GM10248 (cell line): ENCODE data around the gene MPI.
"Not testable (repeated sequence)": the region's sequence is repeated elsewhere in the genome, so short reads cannot be mapped to it uniquely, and the experiment has no call there.

ENCODE experiments used
- CTCF ChIA-PET: fragments of 300-600 bp; sonication (Branson Sonifier 250); formaldehyde crosslinking; extraction: SDS; loops from one replicate; lab custom pipeline; 2021; ENCODE audit warnings: antibody characterized with exemption; lab: Yijun Ruan, JAX
- POLR2A ChIA-PET: fragments of 350-650 bp; sonication (Branson Sonifier 250); formaldehyde crosslinking; extraction: SDS; loops from one replicate; lab custom pipeline; 2020; ENCODE audit warnings: antibody characterized with exemption; lab: Yijun Ruan, JAX
- DNase-seq: peaks from one replicate; pipeline ENCODE4 v3.0.0; 2012; ENCODE audit errors: extremely low spot score
- TF ChIP-seq, protein P1 (sequence below): IDR thresholded peaks from 2 replicates; pipeline ENCODE4 v1.5.1; 2012; ENCODE audit warnings: mild to moderate bottlenecking, low read depth; ENCODE audit errors: extremely low read depth, missing control alignments, control extremely low read depth

MPI gene

DNA sequence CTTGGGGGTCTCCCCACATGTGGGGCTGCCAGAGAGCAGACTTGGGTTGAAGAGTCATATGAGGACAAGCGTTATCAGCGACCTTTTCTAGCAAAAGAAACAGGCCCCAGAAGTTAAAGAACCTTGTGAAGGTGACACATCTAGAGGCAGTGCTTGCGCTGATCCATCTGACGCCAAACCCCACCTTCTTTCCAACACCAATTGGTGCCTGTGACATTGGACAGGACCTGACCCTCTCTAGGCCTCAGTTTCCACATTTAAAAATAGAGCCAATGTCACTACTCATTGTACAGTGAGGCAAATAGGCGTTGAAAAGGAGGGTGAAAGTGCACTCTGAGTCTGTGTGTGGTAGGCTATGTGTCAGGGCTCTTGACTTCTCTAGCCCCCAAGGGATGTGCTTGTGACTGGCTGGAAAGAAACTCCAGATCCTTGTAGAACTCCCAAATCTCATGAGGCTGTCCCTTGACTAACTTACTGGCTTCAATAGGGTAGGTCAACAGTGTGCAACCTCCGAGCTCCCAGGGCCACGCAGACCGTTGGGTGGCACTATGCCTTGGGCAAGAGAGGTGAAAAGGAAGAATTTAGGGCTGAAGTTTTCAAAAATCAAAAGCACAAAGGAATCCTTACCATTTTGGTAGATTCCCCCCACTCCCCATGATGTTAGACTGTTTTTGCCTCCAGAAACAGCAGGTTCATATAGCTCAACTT lies 17.5 kb downstream of the MPI start:
- POLR2A ChIA-PET: interaction anchor here (0.6 to 0.7 kb wide), 3 partner anchors 11 to 126 kb away, joined by 3 to 10 read pairs (median 5); no protein-coding TSS in a partner anchor
- no peak for DNase-seq

GRCh38 chr15:74908635-74909034 lies 18.8 kb downstream of the MPI start:
- TF ChIP-seq, protein P1, sequence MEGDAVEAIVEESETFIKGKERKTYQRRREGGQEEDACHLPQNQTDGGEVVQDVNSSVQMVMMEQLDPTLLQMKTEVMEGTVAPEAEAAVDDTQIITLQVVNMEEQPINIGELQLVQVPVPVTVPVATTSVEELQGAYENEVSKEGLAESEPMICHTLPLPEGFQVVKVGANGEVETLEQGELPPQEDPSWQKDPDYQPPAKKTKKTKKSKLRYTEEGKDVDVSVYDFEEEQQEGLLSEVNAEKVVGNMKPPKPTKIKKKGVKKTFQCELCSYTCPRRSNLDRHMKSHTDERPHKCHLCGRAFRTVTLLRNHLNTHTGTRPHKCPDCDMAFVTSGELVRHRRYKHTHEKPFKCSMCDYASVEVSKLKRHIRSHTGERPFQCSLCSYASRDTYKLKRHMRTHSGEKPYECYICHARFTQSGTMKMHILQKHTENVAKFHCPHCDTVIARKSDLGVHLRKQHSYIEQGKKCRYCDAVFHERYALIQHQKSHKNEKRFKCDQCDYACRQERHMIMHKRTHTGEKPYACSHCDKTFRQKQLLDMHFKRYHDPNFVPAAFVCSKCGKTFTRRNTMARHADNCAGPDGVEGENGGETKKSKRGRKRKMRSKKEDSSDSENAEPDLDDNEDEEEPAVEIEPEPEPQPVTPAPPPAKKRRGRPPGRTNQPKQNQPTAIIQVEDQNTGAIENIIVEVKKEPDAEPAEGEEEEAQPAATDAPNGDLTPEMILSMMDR: no peak
- POLR2A ChIA-PET: no interaction called here
- CTCF ChIA-PET: interaction anchor here (0.8 to 3.0 kb wide), 4 partner anchors 8 to 51 kb away, joined by 3 to 9 read pairs (median 6); no protein-coding TSS in a partner anchor
- no peak for DNase-seq

More for the DNA sequence above, 17.5 kb downstream of the MPI start:
- CTCF ChIA-PET: interaction anchor here (0.7 to 3.0 kb wide), 11 partner anchors 10 to 297 kb away, joined by 3 to 16 read pairs (median 5); partner anchors contain the start of gene ULK3
- TF ChIP-seq, protein P1: no peak

DNA sequence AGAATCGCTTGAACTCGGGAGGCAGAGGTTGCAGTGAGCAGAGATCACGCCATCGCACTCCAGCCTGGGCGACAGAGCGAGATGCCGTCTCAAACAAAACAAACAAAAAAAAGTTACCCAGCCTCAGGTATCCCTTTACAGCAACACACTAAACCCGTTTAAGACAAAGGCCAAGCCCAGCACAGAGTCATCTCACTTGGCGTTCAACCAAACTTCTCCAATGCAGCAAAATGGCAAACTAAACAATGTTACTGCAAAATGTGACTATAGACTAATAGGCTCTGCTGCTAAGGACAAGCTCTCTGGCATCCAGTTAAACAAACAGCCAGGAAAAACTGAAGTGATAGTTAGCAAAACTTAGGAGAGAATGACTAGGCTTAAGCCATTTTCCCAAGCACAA lies 23.2 kb downstream of the MPI start:
- POLR2A ChIA-PET: no interaction called here
- no peak for DNase-seq

DNA sequence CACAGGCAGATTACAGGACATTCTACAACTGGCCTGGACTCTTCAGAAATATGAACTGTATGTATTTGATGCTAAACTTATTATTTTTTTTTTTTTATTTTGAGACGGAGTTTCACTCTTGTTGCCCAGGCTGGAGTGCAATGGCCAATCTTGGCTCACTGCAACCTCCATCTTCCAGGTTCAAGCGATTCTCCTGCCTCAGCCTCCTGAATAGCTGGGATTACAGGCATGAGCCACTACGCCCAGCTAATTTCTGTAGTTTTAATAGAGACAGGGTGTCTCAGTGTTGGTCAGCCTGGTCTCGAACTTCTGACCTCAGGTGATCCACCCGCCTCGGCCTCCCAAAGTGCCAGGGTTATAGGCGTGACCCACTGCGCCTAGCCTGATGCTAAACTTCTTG lies 24.0 kb downstream of the MPI start:
- CTCF ChIA-PET: interaction anchor here (6.0 kb wide), 1 partner anchor 11 kb away, joined by 53 read pairs; no protein-coding TSS in a partner anchor
- POLR2A ChIA-PET, DNase-seq: not testable (repeated sequence)

More for the DNA sequence above, 23.2 kb downstream of the MPI start:
- CTCF ChIA-PET: interaction anchor here (1.5 to 6.0 kb wide), 2 partner anchors 11 to 16 kb away, joined by 3 to 53 read pairs; no protein-coding TSS in a partner anchor
- TF ChIP-seq, protein P1: no peak

DNA sequence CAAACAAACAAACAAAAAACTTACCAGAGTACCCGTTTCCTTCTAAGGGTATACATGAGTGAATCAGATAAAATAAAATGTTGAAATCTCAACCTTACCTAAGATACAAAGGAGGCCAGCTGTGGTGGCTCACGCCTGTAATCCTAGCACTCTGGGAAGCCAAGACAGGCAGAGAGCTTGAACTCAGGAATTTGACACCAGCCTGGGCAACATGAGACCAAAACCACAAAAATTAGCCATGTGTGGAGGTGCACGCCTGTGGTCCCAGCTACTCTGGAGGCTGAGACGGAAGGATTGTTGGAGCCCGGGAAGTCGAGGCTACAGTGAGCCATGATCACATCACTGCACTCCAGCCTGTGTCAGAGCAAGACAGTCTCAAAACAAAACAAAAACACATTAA lies 27.8 kb downstream of the MPI start:
- DNase-seq: no peak
- TF ChIP-seq, protein P1: no peak
- ChIA-PET CTCF (interaction anchor here (1.0 to 6.7 kb wide), 8 partner anchors 9 to 286 kb away, joined by 3 to 47 read pairs (median 4); partner anchors contain the start of gene FAM219B), POLR2A (no interaction called here)

DNA sequence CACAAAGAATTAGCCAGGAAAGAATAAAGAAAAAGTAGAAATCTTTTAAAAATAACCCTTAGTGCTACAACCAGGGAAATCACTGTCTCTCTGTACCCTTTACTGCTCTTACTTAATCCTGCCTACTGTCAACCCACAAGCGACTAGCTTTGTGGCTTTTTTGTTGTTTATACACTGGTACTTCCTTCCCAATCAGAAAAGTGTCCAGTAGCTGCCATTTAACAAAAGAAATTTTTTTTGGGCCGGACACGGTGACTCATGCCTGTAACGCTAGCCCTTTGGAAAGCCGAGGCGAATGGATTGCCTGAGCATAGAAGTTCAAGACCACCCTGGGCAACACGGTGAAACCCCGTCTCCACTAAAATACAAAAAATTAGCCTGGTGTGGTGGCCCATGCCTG lies 30.6 kb downstream of the MPI start:
- ChIA-PET POLR2A (no interaction called here), CTCF (interaction anchor here (0.8 to 6.7 kb wide), 7 partner anchors 10 to 285 kb away, joined by 3 to 47 read pairs (median 4); partner anchors contain the start of gene FAM219B)
- TF ChIP-seq, protein P1: no peak
- DNase-seq: no peak

DNA sequence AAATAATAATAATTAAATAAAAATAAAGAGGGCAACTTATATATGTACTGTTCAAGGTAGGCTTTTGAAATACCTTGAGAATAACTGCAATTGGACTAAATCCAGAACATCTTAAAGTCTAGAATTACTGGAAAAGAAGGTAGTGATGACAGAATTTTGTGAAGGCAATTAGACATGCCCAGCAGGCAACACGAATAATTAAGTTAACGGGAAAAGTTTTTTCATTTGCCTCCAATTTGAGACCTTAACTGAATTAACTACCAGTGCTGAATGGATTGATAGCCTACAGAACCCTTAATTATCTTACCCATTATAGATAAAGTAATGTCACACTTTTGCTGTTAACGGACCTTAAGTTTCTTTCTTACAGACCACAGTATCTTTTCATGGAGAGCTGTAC lies 34.7 kb downstream of the MPI start:
- CTCF ChIA-PET: interaction anchor here (2.3 kb wide), 1 partner anchor 23 kb away, joined by 14 read pairs; no protein-coding TSS in a partner anchor
- TF ChIP-seq, protein P1: no peak
- no peak for DNase-seq
- POLR2A ChIA-PET: no interaction called here
